DOHH2 (cell line): Measurements from ENCODE around the gene DHRS1.

Experiments used
- H3F3A ChIP-seq: fragments of 200-600 bp; sonication (generic), shearing (Covaris generic); 2 replicates; pipeline ENCODE4 v1.6.0; 2016; ENCODE audit warnings: antibody characterized with exemption, mild to moderate bottlenecking; ENCODE audit not compliant: control insufficient read depth, insufficient read depth
- H3K27ac ChIP-seq: fragments of 200-600 bp; sonication (generic); 2 replicates; pipeline ENCODE4 v1.5.1; 2014; ENCODE audit warnings: low read depth, mild to moderate bottlenecking, low read length, moderate library complexity
- H3K27me3 ChIP-seq: fragments of 200-600 bp; sonication (generic); 2 replicates; pipeline ENCODE4 v1.6.1; 2014; ENCODE audit warnings: mild to moderate bottlenecking, low read length, mixed read lengths; ENCODE audit not compliant: control insufficient read depth
- H3K36me3 ChIP-seq: fragments of 200-600 bp; sonication (generic); 2 replicates; pipeline ENCODE4 v1.6.1; 2014; ENCODE audit warnings: mild to moderate bottlenecking, low read length, moderate library complexity, mixed read lengths; ENCODE audit not compliant: control insufficient read depth
- H3K4me1 ChIP-seq: fragments of 200-600 bp; sonication (generic); 2 replicates; pipeline ENCODE4 v1.6.1; 2014; ENCODE audit warnings: mild to moderate bottlenecking, low read length, mixed read lengths; ENCODE audit not compliant: control insufficient read depth
- H3K4me2 ChIP-seq: fragments of 200-600 bp; sonication (generic); 2 replicates; pipeline ENCODE4 v1.6.0; 2014; ENCODE audit warnings: mild to moderate bottlenecking, low read length, moderate library complexity
- H3K4me3 ChIP-seq: fragments of 200-600 bp; sonication (generic); 2 replicates; pipeline ENCODE4 v1.5.1; 2014; ENCODE audit warnings: mild to moderate bottlenecking, low read length, mixed read lengths
- H3K79me2 ChIP-seq: fragments of 200-600 bp; sonication (generic); 2 replicates; pipeline ENCODE4 v1.6.1; 2014; ENCODE audit warnings: mild to moderate bottlenecking, low read length, mixed read lengths; ENCODE audit not compliant: control insufficient read depth
- H3K9me2 ChIP-seq: fragments of 200-600 bp; sonication (generic); replicated peaks from 2 replicates; pipeline ENCODE4 v1.6.1; 2014; ENCODE audit warnings: mild to moderate bottlenecking, low read length, mixed read lengths; ENCODE audit not compliant: control insufficient read depth
- H3K9me3 ChIP-seq: fragments of 200-600 bp; sonication (generic); 2 replicates; pipeline ENCODE4 v1.6.1; 2014; ENCODE audit warnings: antibody characterized with exemption, low read length, mixed read lengths; ENCODE audit not compliant: control insufficient read depth, insufficient read depth
- H4K20me1 ChIP-seq: fragments of 200-600 bp; sonication (generic); 2 replicates; pipeline ENCODE4 v1.6.0; 2014; ENCODE audit warnings: low read depth, mild to moderate bottlenecking, antibody characterized with exemption, low read length, moderate library complexity; ENCODE audit not compliant: control insufficient read depth, insufficient read depth
- CTCF ChIP-seq: fragments of 200-600 bp; sonication (generic); IDR thresholded peaks from one replicate; pipeline ENCODE4 v1.5.1; 2014; ENCODE audit warnings: antibody characterized with exemption, mild to moderate bottlenecking, low read depth, low read length; ENCODE audit not compliant: poor library complexity, severe bottlenecking
- EZH2phosphoT487 ChIP-seq: fragments of 200-600 bp; sonication (generic); IDR thresholded peaks from 2 replicates; pipeline ENCODE4 v1.6.1; 2017; ENCODE audit warnings: borderline replicate concordance, mild to moderate bottlenecking, antibody characterized with exemption, low read length, moderate library complexity, mixed read lengths

The DHRS1 gene

GRCh38 chr14:24343795-24344660, 44.4 kb upstream of the DHRS1 start:
- Histone ChIP-seq H4K20me1 (no peaks in the 10 kb centered on the region), H3K27me3 (peaks cover 27% of the 10 kb centered on the region), H3K79me2 (no peaks in the 10 kb centered on the region), H3K4me1 (peaks cover 12% of the 10 kb centered on the region), H3K27ac (no peak overlapping the region), H3K36me3 (no peaks in the 10 kb centered on the region), H3K9me3 (no peaks in the 10 kb centered on the region), H3K9me2 (no peaks in the 10 kb centered on the region), H3F3A (no peaks in the 10 kb centered on the region; the same call in 1 of the 2 replicates), H3K4me2 (no peak overlapping the region), H3K4me3 (no peak overlapping the region)
- TF ChIP-seq CTCF (no peak), EZH2phosphoT487 (no peak)

GRCh38 chr14:24342889-24343288, 43.3 kb upstream of the DHRS1 start:
- no peaks in the 10 kb centered on the region for H4K20me1 ChIP-seq
- no peaks in the 10 kb centered on the region; the same call in 1 of the 2 replicates for H3F3A ChIP-seq
- H3K9me2 ChIP-seq = no peaks in the 10 kb centered on the region
- peaks cover 26% of the 10 kb centered on the region for H3K27me3 ChIP-seq
- no peak for TF ChIP-seq EZH2phosphoT487
- no peak for TF ChIP-seq CTCF
- H3K4me3 ChIP-seq = no peak overlapping the region
- peaks cover 13% of the 10 kb centered on the region for H3K4me1 ChIP-seq
- no peaks in the 10 kb centered on the region for H3K9me3 ChIP-seq
- no peak overlapping the region for H3K4me2 ChIP-seq
- H3K27ac ChIP-seq = no peak overlapping the region
- no peaks in the 10 kb centered on the region for H3K36me3 ChIP-seq
- no peaks in the 10 kb centered on the region for H3K79me2 ChIP-seq

- Histone ChIP-seq H3K79me2 (no peaks in the 10 kb centered on the region), H3K4me3 (no peak overlapping the region), H3K9me2 (no peaks in the 10 kb centered on the region), H3F3A (no peaks in the 10 kb centered on the region; the same call in 1 of the 2 replicates), H3K27ac (no peak overlapping the region), H4K20me1 (no peaks in the 10 kb centered on the region), H3K4me1 (peaks cover 13% of the 10 kb centered on the region), H3K27me3 (peaks cover 14% of the 10 kb centered on the region), H3K9me3 (no peaks in the 10 kb centered on the region), H3K4me2 (no peak overlapping the region), H3K36me3 (no peaks in the 10 kb centered on the region)
- no peak for TF ChIP-seq EZH2phosphoT487
- no peak for TF ChIP-seq CTCF
Observed at GRCh38 chr14:24340606-24341005, 41.0 kb upstream of the DHRS1 start.
